Thyroid gland (tissue), 4 donors: ENCODE data around the gene NDRG3.

Source experiments
- CTCF ChIP-seq, 6 experiments: fragments of 200-600 bp in 3 of 6; fragments of 450-650 bp in 3 of 6; sonication (generic) in 3 of 6; IDR thresholded peaks; one replicate each; pipeline ENCODE4 v1.5.1; 2016 to 2019; ENCODE audit warnings: antibody characterized with exemption in 6 of 6, mild to moderate bottlenecking in 2 of 6, inconsistent platforms in 1 of 6, moderate library complexity in 1 of 6
- POLR2A ChIP-seq, 2 donors: fragments of 450-650 bp; IDR thresholded peaks; one replicate each; pipeline ENCODE4 v1.6.1; 2017; ENCODE audit warnings: antibody characterized with exemption in 2 of 2, mild to moderate bottlenecking in 2 of 2, moderate library complexity in 1 of 2

GRCh38 chr20:36786663-36787062 is 40.8 kb upstream of the NDRG3 start:
- TF ChIP-seq CTCF (IDR thresholded peaks at IDR 0.05) (no peak), POLR2A (IDR thresholded peaks at IDR 0.05) (no peak)
